ENCODE data around the gene GFER.

DNA sequence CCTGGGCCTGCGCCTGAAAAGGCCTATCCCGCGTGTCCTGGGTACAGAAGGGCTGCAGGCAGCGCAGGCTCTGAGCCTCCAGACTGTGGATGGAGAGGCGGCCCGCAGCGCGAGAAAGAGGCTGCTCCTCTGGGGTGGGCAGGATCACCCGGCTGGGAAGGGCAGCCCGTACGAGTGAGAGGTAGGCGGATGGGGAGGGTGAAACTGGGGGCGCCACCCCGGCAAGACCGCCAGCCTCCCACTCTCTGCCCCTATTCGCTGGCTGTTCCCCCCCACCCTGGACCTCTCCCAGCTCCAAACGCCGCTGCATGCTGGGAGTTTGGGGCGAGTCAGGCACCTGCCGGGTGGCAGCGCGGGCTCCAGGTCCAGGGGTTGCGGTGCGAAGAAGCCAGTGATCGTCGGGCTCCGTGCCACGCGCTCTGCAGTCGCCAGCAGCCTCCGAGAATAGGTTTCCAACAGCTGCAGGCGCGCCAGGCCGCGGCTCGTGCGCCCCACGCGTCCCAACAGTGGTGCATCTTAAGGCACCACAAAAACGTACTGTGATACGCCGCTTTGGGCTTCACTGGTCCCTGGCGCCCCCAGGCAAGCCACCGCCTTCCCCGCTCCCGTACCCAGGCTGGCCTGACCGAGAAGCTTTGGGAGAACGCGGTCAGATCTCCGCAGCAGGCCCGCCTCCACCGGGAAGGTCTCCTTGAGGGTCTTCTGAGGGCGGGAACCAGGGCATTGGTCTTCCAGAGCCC lies 3.8 kb upstream of the GFER start:
- TF ChIP-seq NR1H2 (CRISPR knock-in tag; IDR thresholded peaks at IDR 0.05) = no peak
- TF ChIP-seq, protein P1, sequence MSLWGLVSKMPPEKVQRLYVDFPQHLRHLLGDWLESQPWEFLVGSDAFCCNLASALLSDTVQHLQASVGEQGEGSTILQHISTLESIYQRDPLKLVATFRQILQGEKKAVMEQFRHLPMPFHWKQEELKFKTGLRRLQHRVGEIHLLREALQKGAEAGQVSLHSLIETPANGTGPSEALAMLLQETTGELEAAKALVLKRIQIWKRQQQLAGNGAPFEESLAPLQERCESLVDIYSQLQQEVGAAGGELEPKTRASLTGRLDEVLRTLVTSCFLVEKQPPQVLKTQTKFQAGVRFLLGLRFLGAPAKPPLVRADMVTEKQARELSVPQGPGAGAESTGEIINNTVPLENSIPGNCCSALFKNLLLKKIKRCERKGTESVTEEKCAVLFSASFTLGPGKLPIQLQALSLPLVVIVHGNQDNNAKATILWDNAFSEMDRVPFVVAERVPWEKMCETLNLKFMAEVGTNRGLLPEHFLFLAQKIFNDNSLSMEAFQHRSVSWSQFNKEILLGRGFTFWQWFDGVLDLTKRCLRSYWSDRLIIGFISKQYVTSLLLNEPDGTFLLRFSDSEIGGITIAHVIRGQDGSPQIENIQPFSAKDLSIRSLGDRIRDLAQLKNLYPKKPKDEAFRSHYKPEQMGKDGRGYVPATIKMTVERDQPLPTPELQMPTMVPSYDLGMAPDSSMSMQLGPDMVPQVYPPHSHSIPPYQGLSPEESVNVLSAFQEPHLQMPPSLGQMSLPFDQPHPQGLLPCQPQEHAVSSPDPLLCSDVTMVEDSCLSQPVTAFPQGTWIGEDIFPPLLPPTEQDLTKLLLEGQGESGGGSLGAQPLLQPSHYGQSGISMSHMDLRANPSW (CRISPR knock-in tag; IDR thresholded peaks at IDR 0.05) = no peak
